Activated CD8-positive, alpha-beta memory T cell treated with anti-CD3 and anti-CD28 coated beads for 48 hours (primary cell): Measurements from ENCODE around the gene NMU.
"Not testable (repeated sequence)": the region's sequence is repeated elsewhere in the genome, so short reads cannot be mapped to it uniquely, and the experiment has no call there.

Source experiments
- DNase-seq, 3 experiments: peaks; one replicate each; pipeline ENCODE4 v3.0.0-alpha.2; 2020; ENCODE audit warnings: low read depth in 2 of 3, low spot score in 2 of 3

Gene NMU, protein sequence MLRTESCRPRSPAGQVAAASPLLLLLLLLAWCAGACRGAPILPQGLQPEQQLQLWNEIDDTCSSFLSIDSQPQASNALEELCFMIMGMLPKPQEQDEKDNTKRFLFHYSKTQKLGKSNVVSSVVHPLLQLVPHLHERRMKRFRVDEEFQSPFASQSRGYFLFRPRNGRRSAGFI

DNA sequence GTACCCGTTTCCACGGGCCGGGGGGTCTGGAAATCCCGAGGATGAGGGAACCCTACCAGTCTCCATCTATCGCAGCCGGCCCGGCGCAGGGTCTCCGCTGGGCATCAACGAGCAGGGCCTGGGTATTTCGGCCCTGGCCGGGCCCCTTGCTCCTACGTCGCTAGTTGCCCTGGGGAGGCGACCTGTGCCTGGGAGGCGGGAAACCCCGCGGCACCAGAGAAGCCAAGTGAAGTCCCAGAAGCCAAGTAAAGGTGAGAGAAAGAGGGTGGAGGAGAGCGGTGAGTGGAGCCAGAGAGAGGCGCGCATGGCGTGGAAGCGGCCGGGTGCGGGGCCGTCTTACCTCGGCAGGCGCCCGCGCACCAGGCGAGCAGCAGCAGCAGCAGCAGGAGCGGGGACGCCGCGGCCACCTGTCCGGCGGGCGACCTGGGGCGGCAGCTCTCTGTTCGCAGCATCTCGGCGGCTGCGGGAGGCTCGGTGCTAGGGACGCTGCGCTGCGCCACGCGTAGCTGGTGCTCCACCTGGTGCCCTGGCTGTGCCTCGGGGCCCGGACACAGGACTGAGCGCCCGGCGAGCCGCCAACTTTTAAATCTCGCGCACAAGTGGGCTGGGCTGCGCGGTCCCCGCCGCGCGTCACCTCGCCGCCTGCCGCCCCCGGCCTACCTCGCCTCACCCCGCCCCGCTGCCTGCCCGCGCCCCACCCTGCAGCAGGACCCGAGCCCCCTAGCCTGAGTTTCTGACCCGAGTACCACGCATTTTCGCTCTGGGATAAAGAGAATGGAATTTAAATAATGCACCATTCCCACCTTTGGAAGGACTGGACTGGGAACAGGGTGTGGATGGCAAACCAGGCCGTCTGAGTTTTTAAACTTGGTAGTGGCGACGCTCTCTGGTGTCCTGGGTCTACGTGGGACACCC is at the start of gene NMU:
Gene NMU (minus strand): TSS at position 558 of the 915 bp plus-strand sequence. CDS start 106 bp downstream, at position 452.
- peak in 1 of 3 experiments; percentile 15 for DNase-seq

DNA sequence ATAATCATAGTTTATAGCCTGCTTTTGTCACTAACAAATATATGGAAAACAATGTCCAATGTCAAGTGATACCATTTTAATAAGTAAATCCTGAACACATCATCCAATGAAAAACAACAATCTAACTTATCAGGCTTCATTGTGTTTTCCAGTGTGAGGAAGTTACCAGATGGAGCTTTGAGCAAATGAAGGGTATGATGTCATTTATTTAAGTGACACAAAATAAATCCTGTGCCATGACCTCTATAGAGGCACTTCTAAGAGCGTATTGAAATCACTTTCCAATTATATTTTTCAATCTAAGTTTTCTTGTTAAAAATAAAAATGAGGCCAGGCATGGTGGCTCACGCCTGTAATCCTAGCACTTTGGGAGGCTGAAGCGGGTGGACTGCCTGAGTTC is 48.2 kb upstream of the NMU start:
- DNase-seq = no peak

DNA sequence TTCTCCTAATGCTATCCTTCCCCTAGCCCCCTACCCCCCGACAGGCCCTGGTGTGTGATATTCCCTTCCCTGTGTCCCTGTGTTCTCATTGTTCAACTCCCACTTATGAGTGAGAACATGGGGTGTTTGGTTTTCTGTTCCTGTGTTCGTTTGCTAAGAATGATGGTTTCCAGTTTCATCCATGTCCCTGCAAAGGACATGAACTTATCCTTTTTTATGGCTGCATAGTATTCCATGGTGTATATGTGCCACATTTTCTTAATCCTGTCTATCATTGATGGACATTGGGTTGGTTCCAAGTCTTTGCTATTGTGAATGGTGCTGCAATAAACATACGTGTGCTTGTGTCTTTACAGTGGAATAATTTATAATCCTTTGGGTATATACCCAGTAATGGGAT is 46.7 kb upstream of the NMU start:
- DNase-seq = not testable (repeated sequence)

DNA sequence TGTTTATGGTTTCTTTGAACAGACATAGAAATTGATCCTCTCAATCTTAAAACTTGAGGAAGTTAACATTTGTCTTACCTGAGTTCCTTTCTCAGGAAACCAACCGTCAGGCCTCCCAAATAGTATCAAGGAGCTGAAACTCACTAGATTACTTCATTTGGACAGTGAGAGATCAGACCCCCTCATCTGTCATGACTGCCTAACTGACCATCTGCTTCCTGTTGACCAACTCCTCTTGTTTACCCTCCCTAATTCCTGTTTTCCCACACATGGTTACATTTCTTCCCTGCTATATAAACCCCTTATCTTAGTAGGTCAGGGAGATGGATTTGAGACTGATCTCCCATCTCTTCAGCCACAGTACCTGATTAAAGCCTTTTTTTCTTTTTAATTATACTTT is 46.2 kb upstream of the NMU start:
- no peak for DNase-seq

DNA sequence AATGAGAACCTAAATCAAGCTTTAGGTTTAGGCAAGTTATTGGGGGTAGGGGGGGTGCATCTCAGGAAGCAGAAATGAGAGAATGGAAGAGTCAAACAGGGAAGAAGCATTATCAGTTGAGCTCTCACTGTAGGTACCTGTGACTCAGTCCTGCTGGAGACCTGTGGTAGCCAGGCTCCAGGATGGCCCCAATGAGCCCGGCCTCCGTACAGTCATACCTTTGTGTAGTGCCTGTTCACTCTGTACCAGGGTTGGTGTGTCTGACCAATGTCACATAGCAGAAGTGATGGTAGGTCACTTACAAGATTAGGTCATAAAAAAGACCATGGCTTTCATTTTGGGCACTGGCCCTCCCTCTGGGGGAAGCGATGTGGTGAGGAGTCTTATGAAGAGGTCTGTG is 45.3 kb upstream of the NMU start:
- no peak for DNase-seq

DNA sequence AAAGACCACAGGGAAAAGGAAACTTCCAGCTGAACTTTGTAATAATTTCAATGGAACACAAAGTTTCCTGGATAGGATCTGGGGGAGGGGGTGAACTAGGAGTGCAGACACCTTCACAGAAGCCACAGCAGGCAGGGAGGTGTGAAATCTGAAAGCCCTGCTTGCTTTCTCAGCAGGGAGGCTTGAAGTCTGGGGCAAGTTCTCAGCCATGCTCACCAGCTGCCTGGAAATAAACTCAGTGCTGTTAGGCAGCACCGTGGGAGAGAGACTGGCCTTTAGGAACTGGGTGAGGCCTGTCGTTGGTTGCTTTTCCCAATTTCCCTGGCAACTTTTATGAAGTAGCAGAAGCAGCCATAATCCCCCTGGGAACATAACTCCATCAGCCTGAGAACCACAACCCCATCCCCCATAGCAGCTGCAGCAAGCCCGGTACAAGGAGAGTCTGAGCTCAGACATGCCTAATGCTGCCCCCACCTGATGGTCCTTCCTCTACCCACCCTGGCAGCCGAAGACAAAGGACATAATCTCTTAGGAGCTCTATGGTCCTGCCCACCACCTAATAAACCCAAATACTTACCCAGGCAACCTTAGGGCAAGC is 39.2 kb upstream of the NMU start:
- no peak for DNase-seq

DNA sequence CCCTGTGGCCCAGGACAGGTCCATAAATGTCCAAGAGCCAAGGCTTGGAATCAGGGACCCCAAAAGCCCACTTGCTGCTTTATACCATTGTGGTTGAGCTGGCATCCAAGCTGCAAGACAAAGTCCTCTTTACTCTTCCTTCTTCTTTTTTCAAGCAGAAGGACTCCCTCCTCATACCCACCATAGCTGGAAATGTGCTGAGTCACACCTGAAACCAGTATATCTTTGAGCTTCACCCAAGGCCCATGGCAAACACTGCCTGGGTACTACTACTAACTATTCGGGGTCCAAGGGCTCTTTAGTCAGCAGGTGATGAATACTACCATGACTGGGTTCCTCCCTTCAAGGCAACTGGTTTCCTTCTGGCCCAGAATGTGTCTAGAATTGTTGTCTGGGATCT is 37.3 kb upstream of the NMU start:
- no peak for DNase-seq

DNA sequence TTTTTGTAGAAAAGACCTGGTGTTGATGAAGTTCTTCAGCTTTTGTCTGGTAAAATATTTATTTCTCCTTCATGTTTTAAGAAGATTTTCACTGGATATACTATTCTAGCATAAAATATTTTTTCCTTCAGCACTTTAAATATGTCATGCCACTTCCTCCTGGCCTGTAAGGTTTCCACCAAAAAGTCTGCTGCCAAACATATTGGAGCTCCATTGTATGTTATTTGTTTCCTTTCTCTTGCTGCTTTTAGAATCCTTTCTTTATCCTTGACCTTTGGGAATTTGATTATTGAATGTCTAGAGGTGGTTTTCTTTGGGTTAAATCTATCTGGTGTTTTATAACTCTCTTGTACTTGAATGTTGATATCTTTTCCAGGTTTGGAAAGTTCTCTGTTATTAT is 35.6 kb upstream of the NMU start:
- DNase-seq = no peak

DNA sequence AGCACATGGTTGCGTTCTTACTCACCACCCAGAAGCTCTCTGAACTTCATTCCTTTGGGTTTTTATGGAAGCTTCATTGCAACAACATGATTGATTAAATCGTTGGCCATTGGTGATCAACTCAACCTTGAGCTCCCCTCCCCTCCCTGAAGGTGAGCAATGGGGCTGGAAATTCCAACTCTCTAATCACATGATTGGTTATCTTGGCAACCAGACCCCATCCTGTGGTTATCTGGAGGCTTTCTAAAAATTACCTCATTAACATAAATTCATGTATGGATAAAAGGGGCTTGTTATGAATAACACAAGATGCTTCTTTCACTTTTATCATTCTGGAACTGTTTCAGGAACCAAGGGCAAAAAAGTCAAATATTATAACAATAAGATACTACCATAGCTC is 34.6 kb upstream of the NMU start:
- DNase-seq = no peak

DNA sequence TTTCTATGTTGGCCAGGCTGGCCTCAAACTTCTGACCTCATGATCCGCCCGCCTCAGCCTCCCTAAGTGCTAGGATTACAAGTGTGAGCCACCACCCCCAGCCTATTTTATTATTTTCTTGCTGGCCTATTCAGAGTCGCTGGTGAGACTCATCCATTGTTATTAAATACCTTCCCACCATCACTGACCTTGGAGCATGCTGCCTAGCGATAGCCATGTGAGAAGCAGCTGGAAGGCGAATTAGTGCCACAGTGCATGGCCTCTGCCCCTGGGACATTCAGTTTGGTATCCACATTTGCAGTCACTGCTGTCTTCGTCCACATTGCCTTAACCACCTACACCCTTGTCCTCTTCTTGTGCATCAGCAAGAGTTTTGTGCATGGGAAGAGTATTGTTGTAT is 32.4 kb upstream of the NMU start:
- no peak for DNase-seq

DNA sequence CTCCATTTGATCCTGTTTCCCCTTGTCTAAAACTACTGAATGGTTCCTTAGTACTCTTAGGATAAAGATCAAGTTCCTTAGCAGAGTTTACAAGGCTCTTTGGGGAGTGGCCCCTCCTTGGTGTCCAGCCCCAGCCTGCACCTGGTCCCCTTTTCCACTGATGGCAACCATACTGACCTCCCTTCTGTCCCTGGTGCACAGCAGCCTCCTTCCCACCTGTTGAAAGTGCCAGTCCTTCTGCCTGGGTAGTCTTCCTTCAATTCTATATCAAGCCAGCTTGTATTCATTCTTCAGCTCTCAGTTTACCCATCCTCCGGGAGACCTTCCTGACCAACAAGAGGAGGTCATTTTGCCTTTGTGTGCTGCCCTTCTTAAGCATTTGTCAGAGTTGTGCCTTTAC is 30.4 kb upstream of the NMU start:
- no peak for DNase-seq

DNA sequence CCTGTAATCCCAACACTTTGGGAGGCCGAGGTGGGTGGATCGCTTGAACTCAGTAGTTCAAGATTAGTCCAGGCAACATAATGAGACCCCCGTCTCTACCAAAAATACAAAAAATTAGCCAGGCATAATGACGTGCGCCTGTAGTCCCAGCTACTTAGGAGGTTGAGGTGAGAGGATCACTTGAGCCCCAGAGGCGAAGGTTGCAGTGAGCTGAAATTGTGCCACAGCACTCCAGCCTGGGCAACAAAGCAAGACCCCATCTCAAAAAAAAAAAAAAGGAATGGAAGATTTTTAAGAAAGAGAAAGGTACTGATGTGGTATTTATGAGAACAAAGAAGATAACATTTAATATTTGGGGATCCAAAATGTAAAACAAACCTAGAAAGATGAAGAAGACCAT is 27.0 kb upstream of the NMU start:
- DNase-seq = no peak

DNA sequence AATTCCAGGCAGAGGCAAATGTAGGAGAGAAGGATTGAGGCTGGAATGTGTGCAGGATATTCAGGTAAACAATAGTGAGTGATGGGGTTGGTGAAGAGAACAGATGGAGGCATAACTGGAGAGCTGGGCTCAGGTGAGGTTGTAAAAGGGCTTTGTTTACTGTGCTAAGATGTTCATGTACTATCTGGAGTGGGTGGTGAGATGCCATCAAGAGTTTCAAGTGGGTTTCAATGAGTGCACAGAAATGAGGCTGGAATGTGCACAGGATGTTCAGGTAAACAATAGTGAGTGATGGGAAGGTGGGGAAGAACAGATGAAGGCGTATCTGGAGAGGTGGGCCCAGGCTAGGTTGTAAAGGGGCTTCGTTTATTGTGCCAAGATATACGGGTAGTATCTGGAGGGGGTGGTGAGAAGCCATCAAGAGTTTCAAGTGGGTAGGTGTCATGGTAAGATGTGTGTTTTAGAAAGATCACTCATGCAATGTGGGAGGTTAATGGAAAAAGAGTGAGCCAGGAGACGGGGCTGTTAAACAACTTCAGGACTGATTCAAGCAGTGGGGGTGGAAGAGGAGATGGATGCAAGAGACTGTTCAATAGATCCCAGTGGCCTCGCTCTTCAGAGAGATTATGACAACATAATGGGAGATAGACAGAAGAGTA is 25.4 kb upstream of the NMU start:
- DNase-seq = no peak

DNA sequence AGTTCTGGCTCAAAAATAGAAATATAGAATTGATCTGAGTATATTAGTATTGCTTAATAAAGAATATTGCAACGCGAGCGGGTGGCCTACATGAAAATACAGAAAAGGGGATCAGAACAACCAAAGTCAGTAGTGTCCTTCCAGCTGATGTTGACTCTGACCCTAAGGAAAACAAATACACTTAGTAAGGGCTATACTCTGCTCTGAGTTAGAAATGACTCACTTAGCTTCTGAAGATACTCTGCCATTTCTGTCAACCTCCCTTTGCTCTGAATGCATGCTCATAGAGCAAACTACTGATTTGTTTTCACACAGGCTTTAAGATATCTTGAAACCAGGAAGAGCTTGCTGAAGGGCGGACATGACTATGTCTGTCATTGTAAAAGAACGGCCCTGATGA is 22.6 kb upstream of the NMU start:
- no peak for DNase-seq

DNA sequence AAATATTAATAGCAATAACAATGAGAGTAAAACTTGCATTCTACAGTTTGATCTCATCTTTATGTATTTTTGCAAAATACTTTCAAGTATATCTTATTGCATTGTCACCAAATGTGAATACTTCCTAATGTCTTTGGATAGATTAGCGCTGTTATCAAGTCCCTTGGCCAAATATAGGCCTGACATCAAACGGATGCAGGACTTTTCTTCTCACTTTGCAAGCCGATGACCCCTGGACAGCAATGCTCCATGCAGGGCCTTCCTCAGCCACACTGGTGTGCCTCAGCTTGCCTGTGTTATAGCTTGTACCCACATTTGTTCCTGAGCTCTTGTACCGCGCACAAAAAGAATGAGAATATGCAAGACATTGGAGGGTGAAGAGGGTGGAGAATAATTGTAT is 18.0 kb upstream of the NMU start:
- no peak for DNase-seq

DNA sequence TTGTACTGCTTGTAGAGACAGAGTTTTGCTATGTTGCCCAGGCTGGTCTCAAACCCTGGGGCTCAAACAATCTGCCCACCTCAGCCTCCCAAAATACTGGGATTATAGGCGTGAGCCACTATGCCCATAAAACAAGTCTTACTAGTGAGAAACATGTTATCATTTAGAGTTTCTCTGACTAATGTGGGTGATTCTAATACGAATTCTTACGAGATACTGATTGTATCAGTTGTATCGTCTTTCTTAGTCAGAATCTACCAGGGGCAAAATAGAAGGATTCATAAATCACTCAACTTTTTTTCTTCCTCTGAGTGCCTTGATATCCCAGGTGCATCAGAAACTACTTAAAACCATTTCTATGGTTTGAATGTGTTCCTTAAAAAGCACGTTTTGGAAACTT is 14.4 kb upstream of the NMU start:
- DNase-seq = no peak

DNA sequence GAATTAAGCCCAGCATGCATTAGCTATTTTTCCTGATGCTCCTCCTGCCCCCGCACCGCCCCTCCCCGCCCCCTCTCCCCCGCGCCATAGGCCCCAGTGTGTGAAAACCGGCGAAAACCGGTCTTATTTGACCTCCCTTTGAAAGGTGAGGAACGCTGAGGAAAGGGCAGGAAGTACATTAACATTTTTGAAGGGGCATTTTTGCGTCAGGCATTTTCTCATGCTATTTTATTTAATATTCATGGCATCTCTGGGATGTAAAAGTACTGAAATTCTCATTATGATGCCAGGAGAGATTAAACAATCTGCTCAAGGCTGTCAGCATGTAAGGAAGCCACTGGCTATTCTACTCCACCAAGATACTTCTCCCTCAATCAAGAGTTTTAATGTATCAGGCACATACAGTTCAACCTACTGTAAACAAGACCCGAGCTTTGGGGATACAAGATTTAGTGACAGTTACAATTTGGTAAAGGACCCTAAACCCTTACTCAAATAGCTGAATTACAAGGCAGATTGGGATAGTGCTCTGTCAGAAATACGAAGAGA is 1.2 kb upstream of the NMU start:
- DNase-seq = no peak

DNA sequence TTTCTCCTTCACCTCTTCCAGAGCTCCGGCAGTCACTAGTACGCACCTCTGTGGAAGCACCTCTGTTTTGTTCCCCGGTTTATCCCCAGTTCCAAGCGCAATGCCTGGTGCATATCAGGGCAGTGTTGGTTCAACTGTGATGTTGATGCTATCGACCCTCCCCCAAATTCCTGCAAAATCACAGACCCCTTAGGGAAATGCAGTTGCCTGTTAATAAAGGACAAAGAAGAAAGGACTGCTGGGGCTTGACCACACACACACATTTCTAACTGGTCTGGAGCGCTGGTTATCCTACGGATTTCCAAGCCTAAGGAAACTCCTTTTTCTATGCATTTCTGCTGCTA is 530 bp upstream of the NMU start:
- no peak for DNase-seq

DNA sequence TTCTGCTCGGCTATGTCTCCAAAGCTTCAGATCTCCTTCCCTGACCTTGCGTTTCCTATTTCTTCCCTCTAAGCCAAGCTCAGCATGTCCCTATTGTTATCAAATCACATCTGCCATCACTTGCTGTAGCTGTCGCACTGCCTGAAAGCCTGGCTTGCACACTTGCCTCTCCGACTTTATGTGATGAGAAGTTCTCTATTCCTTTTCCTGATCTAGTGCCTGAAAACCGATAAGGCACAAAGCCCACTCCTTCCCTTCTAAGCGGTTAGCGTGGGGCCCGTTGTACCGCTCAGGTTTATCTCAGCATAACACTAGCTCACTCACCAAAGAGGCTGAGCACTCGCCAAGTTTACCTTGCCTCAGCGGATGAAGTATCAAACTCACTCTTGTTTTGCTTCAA is 816 bp downstream of the NMU start:
- DNase-seq = no peak

DNA sequence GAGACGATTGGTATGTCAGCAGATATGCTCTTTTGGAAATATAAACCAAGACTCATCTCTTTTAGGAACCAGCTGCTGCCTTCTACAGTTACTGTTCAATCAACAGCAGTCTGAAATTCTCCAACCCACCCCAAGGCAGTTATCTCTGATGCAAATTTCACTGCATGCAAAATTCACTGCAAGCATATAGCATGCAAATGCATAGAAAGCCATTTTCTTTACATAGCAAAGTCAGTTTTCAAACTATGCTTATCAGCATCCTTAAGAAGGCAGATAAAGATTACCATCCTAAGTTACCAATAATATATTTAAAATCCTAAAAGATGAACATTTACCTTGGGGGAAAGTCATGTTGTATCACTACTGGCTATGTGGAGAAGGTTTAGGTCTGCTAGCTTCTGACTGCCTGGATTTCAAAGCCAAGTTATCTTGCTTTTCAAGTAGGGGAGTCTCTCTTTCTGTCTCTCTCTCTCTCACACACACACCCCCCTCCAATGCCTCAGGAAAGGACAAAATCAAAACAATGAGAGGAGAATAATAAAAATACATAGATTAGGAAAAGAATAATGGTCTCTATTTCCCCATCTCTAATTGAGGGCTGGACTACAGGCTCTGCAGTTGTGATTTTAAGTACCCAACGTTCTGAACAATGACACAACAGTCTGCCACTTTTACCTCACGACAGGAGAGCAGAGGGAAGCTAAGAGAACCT is 1.5 kb downstream of the NMU start:
- DNase-seq = no peak

DNA sequence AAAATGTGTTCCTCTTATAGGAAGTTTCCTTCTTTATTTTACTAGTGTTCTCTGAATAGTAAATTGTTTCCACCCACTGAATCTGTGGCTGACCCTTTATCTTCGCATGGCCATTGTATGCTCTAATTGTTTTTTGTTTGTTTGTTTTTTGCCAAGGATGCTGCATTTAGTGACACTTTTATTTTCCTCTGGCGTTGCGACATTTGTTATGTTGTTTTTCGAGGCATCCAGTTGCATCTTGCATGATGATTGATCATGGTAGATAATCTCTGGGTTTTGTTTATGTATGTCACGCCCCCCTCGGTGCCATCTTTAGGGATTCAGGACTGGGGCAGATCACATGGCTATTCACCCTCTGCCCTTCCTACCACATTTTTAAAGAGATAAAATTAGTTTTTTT is 2.2 kb downstream of the NMU start:
- no peak for DNase-seq
